CD14-positive monocyte (primary cell): Measurements from ENCODE around the gene PTPN7. TPM values are rescaled to one million over a fixed set of nuclear protein-coding genes. Genes with fewer than 3 reads are reported as not detected.

Source experiments
- DNase-seq, 3 donors: peaks; one replicate each; pipeline ENCODE4 v3.0.0-alpha.2; 2011 to 2022
- H2AFZ ChIP-seq: 2 replicates; pipeline ENCODE4 v1.6.0; 2012; ENCODE audit warnings: mild to moderate bottlenecking, low read depth, low read length, inconsistent platforms; ENCODE audit not compliant: insufficient read depth, poor library complexity, severe bottlenecking
- H3K27ac ChIP-seq, 2 donors: 1 replicate in 1 of 2; 2 replicates in 1 of 2; pipeline ENCODE4 v1.5.1; 2012 to 2013; ENCODE audit warnings: low read length in 2 of 2, control low read depth in 1 of 2, inconsistent platforms in 1 of 2, low read depth in 1 of 2, mild to moderate bottlenecking in 1 of 2
- H3K27me3 ChIP-seq, 2 donors: one replicate each; pipeline versions ENCODE4 v1.6.0 to v1.6.1; 2011 to 2013; ENCODE audit warnings: low read length in 2 of 2; ENCODE audit not compliant: control insufficient read depth in 2 of 2, insufficient read depth in 2 of 2
- H3K36me3 ChIP-seq, 2 donors: replicated peaks in 1 of 2; 1 replicate in 1 of 2; 2 replicates in 1 of 2; pipeline versions ENCODE4 v1.5.1 to v1.6.1; 2012 to 2013; ENCODE audit warnings: low read length in 2 of 2, control low read depth in 1 of 2, inconsistent platforms in 1 of 2, mild to moderate bottlenecking in 1 of 2; ENCODE audit not compliant: insufficient read depth in 2 of 2, control insufficient read depth in 1 of 2
- H3K4me1 ChIP-seq, 2 donors: 1 replicate in 1 of 2; 2 replicates in 1 of 2; pipeline versions ENCODE4 v1.5.1 to v1.6.1; 2012 to 2013; ENCODE audit warnings: low read length in 2 of 2, control low read depth in 1 of 2, inconsistent platforms in 1 of 2, mild to moderate bottlenecking in 1 of 2, moderate library complexity in 1 of 2; ENCODE audit not compliant: insufficient read depth in 2 of 2, control insufficient read depth in 1 of 2
- H3K4me2 ChIP-seq: replicated peaks from 2 replicates; pipeline ENCODE3; 2012; ENCODE audit warnings: low read length, moderate library complexity, mild to moderate bottlenecking; ENCODE audit not compliant: poor library complexity, severe bottlenecking; ENCODE audit errors: extremely low read depth
- H3K4me3 ChIP-seq, 3 experiments: fragments of 200-600 bp in 1 of 3; sonication (generic) in 1 of 3; replicated peaks in 1 of 3; 1 replicate in 2 of 3; 2 replicates in 1 of 3; pipeline ENCODE4 v1.5.1; 2011 to 2013; ENCODE audit warnings: low read length in 3 of 3, mild to moderate bottlenecking in 3 of 3, control low read depth in 2 of 3, low read depth in 2 of 3, inconsistent platforms in 1 of 3, moderate library complexity in 1 of 3
- H3K79me2 ChIP-seq: 2 replicates; pipeline ENCODE4 v1.6.0; 2012; ENCODE audit warnings: mild to moderate bottlenecking, control low read depth, inconsistent platforms, low read length, moderate library complexity; ENCODE audit not compliant: insufficient read depth
- H3K9ac ChIP-seq: 2 replicates; pipeline ENCODE4 v1.6.0; 2017; ENCODE audit warnings: low read length, mild to moderate bottlenecking; ENCODE audit not compliant: insufficient read depth, poor library complexity, severe bottlenecking
- H3K9me3 ChIP-seq, 2 donors: replicated peaks in 1 of 2; 1 replicate in 1 of 2; 2 replicates in 1 of 2; pipeline versions ENCODE4 v1.5.1 to v1.6.1; 2012 to 2013; ENCODE audit warnings: low read length in 2 of 2, control low read depth in 1 of 2; ENCODE audit not compliant: control insufficient read depth in 1 of 2, insufficient read depth in 1 of 2
- H4K20me1 ChIP-seq: 2 replicates; pipeline ENCODE4 v1.6.0; 2012; ENCODE audit warnings: mild to moderate bottlenecking, low read length, control low read depth, moderate library complexity; ENCODE audit not compliant: insufficient read depth
- H3K27ac Mint-ChIP-seq, 7 donors: one replicate each; pipeline ENCODE4 v1.8.0; 2020; ENCODE audit warnings: mild to moderate bottlenecking in 7 of 7, mixed read lengths in 7 of 7, moderate library complexity in 6 of 7, inconsistent platforms in 2 of 7
- H3K27me3 Mint-ChIP-seq, 3 donors: one replicate each; pipeline ENCODE4 v1.8.0; 2021 to 2022; ENCODE audit warnings: low read depth in 3 of 3, mild to moderate bottlenecking in 3 of 3, mixed read lengths in 3 of 3, moderate library complexity in 3 of 3, inconsistent platforms in 1 of 3
- H3K36me3 Mint-ChIP-seq, 2 donors: one replicate each; pipeline ENCODE4 v1.8.0; 2020; ENCODE audit warnings: mixed read lengths in 2 of 2, inconsistent platforms in 1 of 2, mild to moderate bottlenecking in 1 of 2
- H3K4me1 Mint-ChIP-seq: one replicate; pipeline ENCODE4 v1.8.0; 2020; ENCODE audit warnings: mild to moderate bottlenecking, mixed read lengths
- H3K4me3 Mint-ChIP-seq, 2 donors: one replicate each; pipeline ENCODE4 v1.8.0; 2020; ENCODE audit warnings: mild to moderate bottlenecking in 2 of 2, mixed read lengths in 2 of 2, moderate library complexity in 1 of 2
- H3K9me3 Mint-ChIP-seq, 7 donors: one replicate each; pipeline ENCODE4 v1.8.0; 2020 to 2022; ENCODE audit warnings: mixed read lengths in 7 of 7, mild to moderate bottlenecking in 6 of 7, moderate library complexity in 6 of 7, inconsistent platforms in 2 of 7
- CTCF ChIP-seq: fragments of 200-600 bp; IDR thresholded peaks from one replicate; pipeline ENCODE4 v1.8.0; 2022; ENCODE audit warnings: antibody characterized with exemption, mild to moderate bottlenecking
- WGBS: methylation state at CpG from one replicate; pipeline ENCODE4 v1.1.5; 2013; ENCODE audit warnings: missing lambda C conversion rate; ENCODE audit not compliant: insufficient coverage; 5-methylcytosine and 5-hydroxymethylcytosine counted together
- intact Hi-C, 2 donors: fragments of 100-400 bp; cut with micrococcal nuclease; formaldehyde crosslinking; loops; one replicate each; pipeline versions ENCODE4 v1.15.0 to v1.15.1; 2023
- polyA plus RNA-seq, 3 donors: library from polyadenylated mRNA; depleted of rRNA in 1 of 3; unstranded in 2 of 3; stranded (reverse) in 1 of 3; fragments of 300-500 nt in 2 of 3; fragments of >200 nt in 1 of 3; fragmentation: Illumina TruSeq in 2 of 3; gene quantifications; 1 replicate in 2 of 3; 2 replicates in 1 of 3; pipeline ENCODE4 v1.2.3, GENCODE V29; 2012 to 2021

PTPN7 gene
- polyA plus RNA-seq, 3 donors = 4.0 to 18.8 (median 8.3) TPM

GRCh38 chr1:202207292-202207691 is 46.9 kb upstream of the PTPN7 start:
- no peaks in the 10 kb centered on the region for H4K20me1 ChIP-seq
- no peaks in the 10 kb centered on the region for H3K4me1 Mint-ChIP-seq
- no peak overlapping the region for H3K4me3 ChIP-seq
- H3K4me1 ChIP-seq = no peaks in the 10 kb centered on the region
- no peaks in the 10 kb centered on the region for H3K36me3 Mint-ChIP-seq
- H3K27ac ChIP-seq = no peak overlapping the region
- H3K27ac Mint-ChIP-seq = no peak overlapping the region
- intact Hi-C loops = no loop called here
- H3K36me3 ChIP-seq = no peaks in the 10 kb centered on the region
- H3K9ac ChIP-seq = no peak overlapping the region
- no peaks in the 10 kb centered on the region for H3K79me2 ChIP-seq
- H3K9me3 ChIP-seq = no peaks in the 10 kb centered on the region
- peaks cover 0 to 11% of the 10 kb centered on the region in 2 donors for H3K27me3 ChIP-seq
- no peaks in the 10 kb centered on the region for H3K9me3 Mint-ChIP-seq
- no peak overlapping the region for H2AFZ ChIP-seq
- TF ChIP-seq CTCF = no peak
- WGBS = 80% methylated on average over 1 of the region's 1 CpG
- H3K4me2 ChIP-seq = no peak overlapping the region
- H3K4me3 Mint-ChIP-seq = no peak overlapping the region
- DNase-seq = no peak
- H3K27me3 Mint-ChIP-seq = peaks cover 15 to 19% (median 15%) of the 10 kb centered on the region in 3 donors

DNA sequence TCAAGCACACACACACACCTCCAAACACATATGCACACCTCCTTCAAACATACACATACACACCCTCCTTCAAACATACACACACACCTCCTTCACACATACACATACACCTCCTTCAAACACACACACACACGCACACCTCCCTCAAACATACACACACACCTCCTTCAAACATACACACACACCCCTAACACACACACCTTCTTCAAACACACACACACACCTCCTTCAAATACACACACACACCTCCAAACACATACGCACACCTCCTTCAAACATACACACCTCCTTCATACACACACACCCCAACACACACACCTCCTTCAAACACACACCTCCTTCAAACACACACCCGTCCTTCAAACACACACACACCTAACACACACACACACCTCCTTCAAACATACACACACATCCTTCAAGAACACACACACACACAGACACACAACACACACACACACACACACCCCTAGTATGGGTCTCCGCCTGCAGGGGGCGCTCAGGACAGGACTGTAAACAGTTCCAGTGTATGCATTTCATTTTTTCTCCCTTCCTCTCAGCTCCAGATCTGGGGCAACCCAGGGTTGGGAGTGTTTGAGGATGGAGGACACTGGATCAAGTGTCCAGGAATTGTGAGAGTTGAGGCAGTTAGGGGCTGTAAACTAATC is 45.3 kb upstream of the PTPN7 start:
- H3K36me3 Mint-ChIP-seq = no peaks in the 10 kb centered on the region
- intact Hi-C loops = no loop called here
- H3K9me3 Mint-ChIP-seq = no peaks in the 10 kb centered on the region
- no peaks in the 10 kb centered on the region for H3K36me3 ChIP-seq
- H3K4me2 ChIP-seq = no peak overlapping the region
- H3K4me1 ChIP-seq = no peaks in the 10 kb centered on the region
- H3K27me3 ChIP-seq = peaks cover 0 to under 1% of the 10 kb centered on the region in 2 donors
- no peaks in the 10 kb centered on the region for H3K9me3 ChIP-seq
- no peak overlapping the region for H3K27ac ChIP-seq
- no peak overlapping the region for H2AFZ ChIP-seq
- H3K4me1 Mint-ChIP-seq = no peaks in the 10 kb centered on the region
- peaks cover 6 to 14% (median 9%) of the 10 kb centered on the region in 3 donors for H3K27me3 Mint-ChIP-seq
- no peak overlapping the region for H3K27ac Mint-ChIP-seq
- no peaks in the 10 kb centered on the region for H3K79me2 ChIP-seq
- no peak overlapping the region for H3K4me3 Mint-ChIP-seq
- no peak overlapping the region for H3K9ac ChIP-seq
- no peak for DNase-seq
- WGBS = 62% methylated on average over 3 of the region's 5 CpGs
- H4K20me1 ChIP-seq = no peaks in the 10 kb centered on the region
- H3K4me3 ChIP-seq = no peak overlapping the region
- no peak for TF ChIP-seq CTCF
